ENCODE results near the gene GABRB1. TPM values are rescaled to one million over a fixed set of nuclear protein-coding genes. Genes with fewer than 3 reads are reported as not detected.

The GABRB1 gene
- total RNA-seq, 1 experiment from 2014 or later, result not detected

GRCh38 chr4:47315346-47315745 is 284.0 kb downstream of the GABRB1 start:
- H3K4me2 ChIP-seq (ENCODE audit: low read length), result no peak overlapping the region
- TF ChIP-seq POLR2A (IDR thresholded peaks at IDR 0.05; ENCODE audit: borderline replicate concordance, extremely low read depth, insufficient read depth, insufficient read length) (no peak), SIN3A (IDR thresholded peaks at IDR 0.05; ENCODE audit: low read depth) (no peak), ATF3 (IDR thresholded peaks at IDR 0.05) (no peak), TCF7L2 (IDR thresholded peaks at IDR 0.05; ENCODE audit: borderline replicate concordance, extremely low read depth, insufficient read depth, insufficient read length) (no peak), POLR2AphosphoS5 (IDR thresholded peaks at IDR 0.05; ENCODE audit: low read depth, low read length) (no peak), FOSL1 (IDR thresholded peaks at IDR 0.05; ENCODE audit: low read depth) (no peak), REST (IDR thresholded peaks at IDR 0.05; ENCODE audit: low read depth) (no peak), CBX3 (IDR thresholded peaks at IDR 0.05; ENCODE audit: low read depth) (no peak), EGR1 (IDR thresholded peaks at IDR 0.05; ENCODE audit: low read depth) (no peak), ELF1 (IDR thresholded peaks at IDR 0.05; ENCODE audit: borderline replicate concordance, low read depth) (no peak)
- TF ChIP-seq, protein P1, sequence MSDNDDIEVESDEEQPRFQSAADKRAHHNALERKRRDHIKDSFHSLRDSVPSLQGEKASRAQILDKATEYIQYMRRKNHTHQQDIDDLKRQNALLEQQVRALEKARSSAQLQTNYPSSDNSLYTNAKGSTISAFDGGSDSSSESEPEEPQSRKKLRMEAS (IDR thresholded peaks at IDR 0.05), result no peak
- TF ChIP-seq, protein P2, sequence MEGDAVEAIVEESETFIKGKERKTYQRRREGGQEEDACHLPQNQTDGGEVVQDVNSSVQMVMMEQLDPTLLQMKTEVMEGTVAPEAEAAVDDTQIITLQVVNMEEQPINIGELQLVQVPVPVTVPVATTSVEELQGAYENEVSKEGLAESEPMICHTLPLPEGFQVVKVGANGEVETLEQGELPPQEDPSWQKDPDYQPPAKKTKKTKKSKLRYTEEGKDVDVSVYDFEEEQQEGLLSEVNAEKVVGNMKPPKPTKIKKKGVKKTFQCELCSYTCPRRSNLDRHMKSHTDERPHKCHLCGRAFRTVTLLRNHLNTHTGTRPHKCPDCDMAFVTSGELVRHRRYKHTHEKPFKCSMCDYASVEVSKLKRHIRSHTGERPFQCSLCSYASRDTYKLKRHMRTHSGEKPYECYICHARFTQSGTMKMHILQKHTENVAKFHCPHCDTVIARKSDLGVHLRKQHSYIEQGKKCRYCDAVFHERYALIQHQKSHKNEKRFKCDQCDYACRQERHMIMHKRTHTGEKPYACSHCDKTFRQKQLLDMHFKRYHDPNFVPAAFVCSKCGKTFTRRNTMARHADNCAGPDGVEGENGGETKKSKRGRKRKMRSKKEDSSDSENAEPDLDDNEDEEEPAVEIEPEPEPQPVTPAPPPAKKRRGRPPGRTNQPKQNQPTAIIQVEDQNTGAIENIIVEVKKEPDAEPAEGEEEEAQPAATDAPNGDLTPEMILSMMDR (IDR thresholded peaks at IDR 0.05 in 2 of 3, conservative IDR thresholded peaks at IDR 0.05 in 1 of 3; ENCODE audit: borderline replicate concordance in 1 of 3, insufficient read depth in 1 of 3, low read depth in 2 of 3, low read length in 2 of 3), result no peak
- POLR2A ChIA-PET, result no interaction called here
- BruUV-seq (replicated peaks), result no TSS peak
- no peaks in the 10 kb centered on the region for H3K9me3 ChIP-seq (ENCODE audit: control insufficient read depth in 1 of 2, insufficient read depth in 1 of 2, low read depth in 1 of 2, low read length in 2 of 2)
- no peak for ATAC-seq
- H3K27ac ChIP-seq (ENCODE audit: low read depth, low read length), result no peak overlapping the region
- no peaks in the 10 kb centered on the region for H3K79me2 ChIP-seq (ENCODE audit: insufficient read depth, low read length)
- no peak overlapping the region for H3K9ac ChIP-seq (ENCODE audit: low read length)
- RAD21 ChIA-PET (ENCODE audit: low non-redundant PET in 1 of 2, low total read pairs in 2 of 2, uncharacterized antibody in 2 of 2, unreplicated experiment in 2 of 2), result no interaction called here
- CTCF ChIA-PET, result no interaction called here
- H4K20me1 ChIP-seq (ENCODE audit: insufficient read depth), result no peaks in the 10 kb centered on the region
- intact Hi-C loops (cut with micrococcal nuclease), result no loop called here
- H3K36me3 ChIP-seq (ENCODE audit: control insufficient read depth in 1 of 2, insufficient read depth in 2 of 2, low read length in 2 of 2), result no peaks in the 10 kb centered on the region
- DNase-seq (ENCODE audit: low read depth, low spot score), result no peak
- H3K9me2 ChIP-seq (ENCODE audit: insufficient read depth), result no peaks in the 10 kb centered on the region
- no peaks in the 10 kb centered on the region for H3K4me1 ChIP-seq (ENCODE audit: control insufficient read depth in 1 of 2, insufficient read depth in 2 of 2, low read length in 2 of 2)
- no peaks in the 10 kb centered on the region for H3K27me3 ChIP-seq (ENCODE audit: insufficient read depth, low read length)
- H3K4me3 ChIP-seq (replicated peaks in 1 of 2; ENCODE audit: low read depth in 1 of 2, low read length in 2 of 2), result no peak overlapping the region
- no peak overlapping the region for H2AFZ ChIP-seq (ENCODE audit: low read depth, low read length, poor library complexity, severe bottlenecking)

All from HCT116 (cell line).